Measurements from ENCODE around the gene CDH6. TPM values are rescaled to one million over a fixed set of nuclear protein-coding genes. Genes with fewer than 3 reads are reported as not detected.

The CDH6 gene
- total RNA-seq, 1 donor from 2014 or later = 7.2 TPM

GRCh38 chr5:31332160-31332559 is 138.7 kb downstream of the CDH6 start:
- H3K27ac ChIP-seq = no peak overlapping the region
- H3K4me1 ChIP-seq = no peaks in the 10 kb centered on the region
- DNase-seq = no peak
- intact Hi-C loops (cut with DNase I) = no loop called here
- H3K36me3 ChIP-seq = no peaks in the 10 kb centered on the region
- no peaks in the 10 kb centered on the region for H3K9me3 ChIP-seq
- no peak for TF ChIP-seq CTCF (IDR thresholded peaks at IDR 0.05)
- ATAC-seq = no peak
- no peak overlapping the region for H3K4me3 ChIP-seq
- no peaks in the 10 kb centered on the region for H3K27me3 ChIP-seq (ENCODE audit: low read depth)

DNA sequence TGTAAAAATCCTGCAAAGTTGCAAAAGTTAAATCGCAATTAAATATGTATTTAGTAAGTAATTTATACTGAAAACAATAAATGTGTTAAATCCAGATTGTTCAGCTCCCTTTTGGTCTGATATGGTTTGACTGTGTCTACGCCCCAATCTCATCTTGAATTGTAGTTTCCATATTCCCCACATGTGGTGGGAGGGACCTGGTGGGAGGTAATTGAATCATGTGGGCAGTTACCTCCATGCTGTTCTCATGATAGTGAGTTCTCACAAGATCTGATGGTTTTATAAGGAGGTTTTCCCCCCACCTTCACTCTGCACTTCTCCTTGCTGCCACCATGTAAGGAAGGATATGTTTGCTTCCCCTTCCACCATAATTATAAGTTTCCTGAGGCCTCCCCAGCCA is 140.0 kb downstream of the CDH6 start:
- H3K4me1 ChIP-seq = no peaks in the 10 kb centered on the region
- no peaks in the 10 kb centered on the region for H3K27me3 ChIP-seq (ENCODE audit: low read depth)
- H3K36me3 ChIP-seq = no peaks in the 10 kb centered on the region
- no peak overlapping the region for H3K27ac ChIP-seq
- no peak for DNase-seq
- no peak for TF ChIP-seq CTCF (IDR thresholded peaks at IDR 0.05)
- no peaks in the 10 kb centered on the region for H3K9me3 ChIP-seq
- ATAC-seq = no peak
- intact Hi-C loops (cut with DNase I) = no loop called here
- no peak overlapping the region for H3K4me3 ChIP-seq

GRCh38 chr5:31334061-31334860 is 140.8 kb downstream of the CDH6 start:
- no peak for DNase-seq
- no peaks in the 10 kb centered on the region for H3K36me3 ChIP-seq
- no peaks in the 10 kb centered on the region for H3K9me3 ChIP-seq
- no peak overlapping the region for H3K4me3 ChIP-seq
- H3K27ac ChIP-seq = no peak overlapping the region
- no peak for TF ChIP-seq CTCF (IDR thresholded peaks at IDR 0.05)
- intact Hi-C loops (cut with DNase I) = no loop called here
- H3K4me1 ChIP-seq = no peaks in the 10 kb centered on the region
- no peaks in the 10 kb centered on the region for H3K27me3 ChIP-seq (ENCODE audit: low read depth)
- ATAC-seq = no peak

DNA sequence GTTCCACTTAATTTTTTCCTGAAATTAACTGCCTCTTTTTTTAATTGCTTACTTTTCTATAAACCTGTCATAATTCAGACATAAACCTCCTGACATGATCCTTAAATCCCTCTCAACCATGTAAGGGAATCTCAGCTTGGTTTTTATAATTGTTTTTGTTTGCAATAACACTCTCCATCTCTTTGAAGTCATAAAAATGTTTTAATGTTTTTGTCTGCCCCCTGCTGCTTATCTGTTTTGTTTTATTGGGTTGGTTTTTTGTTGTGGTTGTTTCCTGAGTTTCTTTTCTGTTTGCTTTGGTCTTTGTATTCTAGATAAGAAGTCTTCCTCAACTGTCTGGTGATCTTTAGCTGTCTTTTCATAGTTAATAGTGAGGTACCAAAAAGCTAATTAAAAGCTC is 142.0 kb downstream of the CDH6 start:
- no peak for TF ChIP-seq CTCF (IDR thresholded peaks at IDR 0.05)
- no peak for DNase-seq
- Histone ChIP-seq H3K27ac (no peak overlapping the region), H3K4me1 (no peaks in the 10 kb centered on the region), H3K27me3 (ENCODE audit: low read depth) (no peaks in the 10 kb centered on the region), H3K4me3 (no peak overlapping the region), H3K36me3 (no peaks in the 10 kb centered on the region), H3K9me3 (no peaks in the 10 kb centered on the region)
- ATAC-seq = no peak
- intact Hi-C loops (cut with DNase I) = no loop called here

GRCh38 chr5:31343946-31344345 is 150.5 kb downstream of the CDH6 start:
- Histone ChIP-seq H3K4me1 (no peaks in the 10 kb centered on the region), H3K27me3 (ENCODE audit: low read depth) (no peaks in the 10 kb centered on the region), H3K9me3 (no peaks in the 10 kb centered on the region), H3K36me3 (no peaks in the 10 kb centered on the region), H3K4me3 (no peak overlapping the region), H3K27ac (no peak overlapping the region)
- DNase-seq (no peak), ATAC-seq (no peak)
- TF ChIP-seq CTCF (IDR thresholded peaks at IDR 0.05) = no peak
- intact Hi-C loops (cut with DNase I) = no loop called here

Data from lower lobe of right lung (tissue), 2 donors.